Measurements from ENCODE around the gene COA8.

Gene COA8

GRCh38 chr14:103562429-103563225, at the start of gene COA8, which contains the start of gene BAG5:
TSS of gene COA8 (plus strand) at chr14:103562960. CDS start at chr14:103563002, 42 bp downstream.
TSS of gene BAG5 (minus strand) at chr14:103562657. CDS start at chr14:103561164, 1,493 bp downstream.
- DNase-seq (ENCODE audit: low read depth in 2 of 2), result peak; percentile 75 to 76

DNA sequence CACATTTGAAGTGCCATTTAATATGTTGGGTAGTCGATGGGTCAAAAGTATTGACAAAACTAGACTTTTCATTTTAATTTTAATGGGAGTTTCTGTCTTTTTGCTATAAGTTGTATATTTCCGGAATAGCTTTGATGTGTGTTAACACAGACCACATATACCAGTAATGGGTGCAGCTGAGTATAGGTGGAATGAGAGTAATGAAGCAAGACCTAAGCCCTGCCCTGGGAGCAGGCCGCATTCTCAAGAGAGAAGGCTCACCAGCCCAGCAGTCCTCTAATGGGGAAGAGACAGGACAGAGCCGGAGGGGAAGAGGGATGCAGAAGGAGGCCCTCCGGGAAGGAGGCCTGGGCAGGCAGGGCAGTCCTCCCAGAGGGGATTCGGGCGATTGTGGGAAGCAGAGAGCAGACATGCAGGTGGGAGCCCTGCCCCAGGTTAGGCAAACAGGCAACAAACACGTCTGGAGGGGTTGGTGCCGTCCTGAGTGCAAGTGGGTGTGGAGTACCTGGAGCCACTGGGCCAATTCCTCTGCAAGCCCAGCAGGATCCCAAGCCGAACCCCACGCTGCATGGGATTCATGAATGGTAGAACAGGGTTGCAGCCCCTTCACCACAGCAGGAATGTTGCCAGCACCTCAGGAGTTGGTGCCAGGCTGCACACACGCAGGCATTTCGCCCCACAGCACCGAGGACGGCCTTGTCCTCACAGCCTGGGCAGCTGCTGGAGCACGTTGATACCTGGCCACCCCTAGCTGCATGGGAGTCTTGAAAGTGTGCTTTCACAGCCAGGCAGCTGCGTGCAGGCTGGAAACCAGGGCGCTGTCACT, 48.0 kb upstream of the COA8 start:
- no peak for DNase-seq (ENCODE audit: low read depth in 2 of 2)

GRCh38 chr14:103516426-103517173, 46.2 kb upstream of the COA8 start:
- no peak for DNase-seq (ENCODE audit: low read depth in 2 of 2)

- no peak for DNase-seq (ENCODE audit: low read depth in 2 of 2)
Measured at GRCh38 chr14:103517174-103517566, 45.6 kb upstream of the COA8 start.

DNA sequence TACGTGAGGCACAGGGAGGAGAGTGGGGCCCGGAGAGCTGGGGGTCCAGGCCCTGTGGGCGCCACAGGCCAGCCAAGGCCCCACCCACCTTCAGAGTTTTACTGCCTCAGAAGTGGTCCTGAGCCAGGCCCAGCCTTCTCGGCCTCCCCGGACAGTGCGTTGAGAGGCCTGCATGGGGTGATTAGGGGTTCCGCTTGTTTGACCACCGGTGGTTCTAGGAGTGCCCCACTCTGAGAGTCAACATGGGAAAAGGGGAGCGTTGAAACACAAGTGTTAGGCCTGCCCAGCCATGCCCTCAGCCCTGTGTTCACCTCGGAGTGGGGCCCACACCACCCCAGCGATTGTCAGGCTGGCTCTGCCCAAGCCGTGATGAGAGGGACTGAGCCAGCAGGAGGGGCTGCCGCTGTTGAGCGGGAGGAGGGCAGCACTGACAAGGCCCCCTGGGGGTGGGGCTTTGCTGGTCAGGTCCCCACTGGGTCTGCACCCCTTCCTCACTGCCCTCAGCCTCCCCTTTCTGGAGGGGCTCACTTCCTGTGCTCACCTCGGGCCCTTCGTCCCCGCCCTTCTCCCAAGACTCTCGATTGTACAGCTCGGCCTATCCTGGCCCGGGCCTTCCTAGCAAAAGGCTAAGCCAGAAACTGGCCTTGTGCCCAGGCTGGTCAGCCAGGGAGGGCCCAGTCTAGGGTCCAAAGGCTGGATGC, 44.9 kb upstream of the COA8 start:
- no peak for DNase-seq (ENCODE audit: low read depth in 2 of 2)

DNA sequence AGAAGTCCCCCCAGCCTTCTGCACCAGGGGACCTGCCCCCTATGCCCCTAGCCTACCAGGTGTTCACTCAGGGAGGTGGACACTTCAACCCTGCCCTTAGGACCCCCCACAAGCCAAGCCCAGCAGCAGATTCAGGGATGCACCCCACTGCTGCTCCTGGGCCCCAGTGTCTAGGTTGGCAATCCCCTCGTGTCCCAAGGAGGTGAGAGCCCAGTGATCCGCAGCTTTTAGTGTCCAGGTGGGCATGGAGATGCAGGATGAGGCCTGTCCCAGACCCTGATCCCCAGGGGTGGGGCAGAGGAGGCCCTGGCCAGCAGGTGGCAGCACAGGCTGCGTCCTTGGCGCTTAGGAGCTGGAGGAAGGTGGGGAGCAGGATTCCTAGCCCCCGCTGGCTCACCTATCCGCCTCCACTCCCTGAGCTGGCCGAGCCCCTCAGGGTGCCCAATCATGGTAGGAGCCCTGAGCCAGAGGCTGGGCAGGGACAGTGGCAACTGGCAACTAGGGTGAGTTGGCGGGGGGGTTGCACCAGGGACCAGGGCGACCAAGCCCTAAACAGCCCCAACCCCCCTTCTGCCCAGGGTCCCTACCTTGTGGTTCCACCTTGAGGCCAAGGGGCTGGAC, 44.2 kb upstream of the COA8 start:
- DNase-seq (ENCODE audit: low read depth in 2 of 2), result peak; percentile 35 to 54

DNA sequence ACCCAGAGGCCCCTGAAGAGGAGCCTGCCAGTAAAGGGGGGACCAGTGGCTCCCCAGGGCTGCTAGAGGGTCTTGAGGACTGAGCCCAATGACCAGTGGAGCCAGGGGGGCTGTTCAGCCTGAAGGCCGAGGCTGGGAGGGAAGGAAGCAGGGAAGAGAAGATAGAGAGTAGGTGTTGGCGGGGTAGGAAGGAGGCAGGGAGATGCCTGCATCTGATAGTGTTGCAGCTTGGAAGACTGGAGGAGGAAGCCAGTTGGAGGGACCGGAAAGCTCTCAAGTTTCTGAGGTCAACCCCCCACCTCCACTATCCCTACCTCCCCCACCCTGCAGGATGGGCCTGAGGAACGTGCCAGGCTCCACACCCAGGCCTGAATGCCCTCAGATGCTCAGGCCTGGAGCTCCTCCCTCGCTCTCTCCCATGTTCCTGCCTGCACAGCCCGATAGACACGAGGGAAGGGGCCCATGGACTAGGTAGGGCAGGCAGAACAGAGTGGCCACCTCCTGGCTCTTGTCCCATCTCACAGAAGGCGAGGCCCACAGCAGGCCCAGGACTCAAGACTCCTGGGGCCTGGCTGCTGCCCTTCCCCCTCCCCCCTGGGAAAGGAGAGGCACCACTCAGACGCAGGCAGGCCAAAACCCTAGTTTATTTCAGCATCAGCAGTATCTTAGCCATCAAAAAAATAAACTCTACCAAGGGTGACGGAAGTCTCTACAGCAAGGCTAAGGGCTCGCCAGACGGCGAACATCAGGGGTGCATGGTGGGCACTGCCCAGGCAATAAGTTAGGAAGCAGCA, 43.5 kb upstream of the COA8 start:
- no peak for DNase-seq (ENCODE audit: low read depth in 2 of 2)

DNA sequence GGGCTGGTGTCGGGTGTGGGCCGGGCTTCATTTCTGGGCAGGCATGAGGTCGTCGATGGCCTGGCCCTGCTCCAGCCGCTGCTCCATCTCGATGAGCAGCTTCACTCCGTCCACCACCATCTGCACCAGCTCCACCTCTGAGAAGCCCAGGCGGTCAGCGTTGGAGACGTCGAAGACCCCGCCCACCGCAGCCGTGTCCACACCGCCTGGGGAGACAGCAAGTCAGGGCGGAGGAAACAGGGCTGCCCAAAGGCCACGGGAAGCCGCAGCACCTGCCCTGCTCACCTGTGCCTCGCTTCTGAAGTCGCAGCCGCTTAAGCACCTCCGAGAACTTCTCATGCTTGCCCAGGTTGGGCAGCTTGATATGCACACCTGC, 42.9 kb upstream of the COA8 start:
- no peak for DNase-seq (ENCODE audit: low read depth in 2 of 2)

DNA sequence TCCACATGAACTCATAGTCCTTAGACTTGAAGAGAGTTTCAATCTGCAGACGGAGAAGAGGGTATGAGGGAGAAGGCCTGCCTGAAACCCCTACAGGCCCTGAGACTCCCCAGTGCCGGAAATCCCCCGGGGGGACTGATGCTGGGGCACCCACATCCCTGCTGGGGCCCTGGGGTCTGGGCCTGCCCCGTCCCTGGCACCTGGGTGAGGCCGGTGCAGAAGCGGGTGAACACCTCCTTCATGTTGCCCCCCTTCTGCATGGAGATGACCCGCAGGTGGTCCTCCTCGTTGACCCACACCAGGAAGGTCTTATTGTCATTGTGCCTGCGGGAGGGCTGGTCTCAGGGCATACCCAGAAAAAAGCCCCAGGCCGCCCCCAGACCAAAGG, 42.5 kb upstream of the COA8 start:
- no peak for DNase-seq (ENCODE audit: low read depth in 2 of 2)

DNA sequence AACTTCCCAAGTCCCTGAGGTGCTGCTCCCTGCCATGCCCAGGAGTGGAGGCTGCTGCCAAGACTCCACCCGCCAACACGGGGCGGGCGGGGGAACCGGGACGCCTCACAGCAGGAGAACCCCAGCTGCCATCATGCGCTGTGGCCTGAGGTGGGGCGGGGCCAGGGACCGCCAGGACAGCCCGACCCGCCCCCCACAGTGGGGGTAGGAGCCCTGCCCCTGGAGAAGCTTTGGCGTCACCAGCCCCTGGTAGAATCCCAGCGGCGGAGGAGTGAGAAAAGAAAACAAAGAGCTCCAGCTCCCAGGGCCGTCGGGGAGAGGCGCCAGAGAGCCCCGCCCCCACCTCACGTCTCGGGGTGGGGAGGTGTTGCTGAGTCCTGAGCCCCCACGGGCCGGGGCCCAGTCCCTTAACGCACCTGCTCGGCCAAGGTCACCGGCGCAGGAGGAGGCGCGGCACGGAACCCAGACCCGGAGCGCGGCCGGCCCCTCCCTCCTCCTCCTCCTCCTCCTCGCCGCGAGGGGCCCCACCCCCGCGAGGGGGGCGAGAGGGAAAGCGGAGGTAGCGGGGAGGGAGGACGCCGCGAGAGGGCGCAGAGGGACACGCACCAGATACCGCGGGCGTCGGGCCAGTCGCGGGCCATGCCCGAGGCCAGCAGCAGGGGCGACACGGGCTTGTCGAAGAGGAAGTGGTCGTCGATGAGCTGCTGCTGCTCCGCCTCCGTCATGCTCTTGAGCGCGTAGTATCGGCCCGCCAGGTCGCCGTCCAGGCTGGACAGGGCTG, 41.9 kb upstream of the COA8 start:
- peak; percentile 23 to 38 for DNase-seq (ENCODE audit: low read depth in 2 of 2)

GRCh38 chr14:103521438-103521950, 41.3 kb upstream of the COA8 start:
- no peak for DNase-seq (ENCODE audit: low read depth in 2 of 2)

GRCh38 chr14:103521951-103522563, 40.7 kb upstream of the COA8 start:
- no peak for DNase-seq (ENCODE audit: low read depth in 2 of 2)

DNA sequence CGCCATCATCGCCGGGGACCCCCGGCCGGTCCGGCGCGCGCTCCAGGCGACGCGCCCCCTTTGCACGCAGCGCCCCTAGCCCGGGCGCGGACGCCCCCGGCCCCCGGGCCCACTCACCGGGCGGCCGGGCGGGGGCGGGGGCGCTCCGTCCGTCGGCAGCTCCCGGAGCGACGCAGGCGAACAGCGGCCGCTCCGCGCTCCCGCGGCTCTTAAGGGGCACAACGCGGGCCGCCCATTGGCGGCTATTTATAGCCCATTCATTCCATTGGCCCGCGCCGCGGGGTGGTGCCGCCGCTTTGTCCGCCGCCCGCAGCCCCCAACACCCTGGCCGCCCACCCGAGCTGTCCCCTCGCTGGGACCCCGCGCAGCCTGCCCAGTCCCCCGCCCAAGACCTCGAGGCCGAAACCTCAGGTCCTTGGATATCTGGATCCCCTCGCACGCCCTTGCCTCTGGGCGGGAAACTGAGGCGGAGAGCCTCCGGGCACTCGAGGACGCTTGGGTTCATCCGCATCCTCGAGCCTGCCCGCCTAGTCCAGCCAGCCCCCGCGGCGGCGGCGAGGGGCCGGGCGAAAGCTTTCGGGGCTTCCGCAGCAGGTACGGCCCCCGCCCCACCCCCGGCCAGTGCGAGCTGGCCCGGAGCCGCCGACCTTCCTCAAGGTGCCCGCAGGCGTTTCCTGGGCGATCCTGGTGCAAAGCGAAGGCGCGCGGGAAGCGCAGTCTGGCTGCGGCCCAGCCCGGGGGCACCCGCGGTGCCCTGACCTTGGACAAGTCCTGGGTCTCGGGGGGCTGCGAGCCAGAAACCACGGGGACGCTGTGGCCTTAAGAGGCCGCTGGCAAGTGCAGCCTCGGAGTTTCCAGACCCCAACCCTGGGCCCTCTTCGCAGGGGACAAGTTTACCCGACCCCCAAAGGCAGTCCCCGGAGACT, 39.8 kb upstream of the COA8 start, which contains the start of gene CKB:
Gene CKB, minus strand, starts transcription at position 182 of the 926 bp plus-strand sequence. CDS start 337 bp downstream, outside the sequence.
- no peak for DNase-seq (ENCODE audit: low read depth in 2 of 2)

- no peak for DNase-seq (ENCODE audit: low read depth in 2 of 2)
Measured at GRCh38 chr14:103523575-103523954, 39.2 kb upstream of the COA8 start.

GRCh38 chr14:103524002-103524935, 38.5 kb upstream of the COA8 start:
- DNase-seq (ENCODE audit: low read depth in 2 of 2), result no peak
